ENCODE results near the gene TERT.
"Not testable (repeated sequence)": the region's sequence is repeated elsewhere in the genome, so short reads cannot be mapped to it uniquely, and the experiment has no call there.

TERT gene

DNA sequence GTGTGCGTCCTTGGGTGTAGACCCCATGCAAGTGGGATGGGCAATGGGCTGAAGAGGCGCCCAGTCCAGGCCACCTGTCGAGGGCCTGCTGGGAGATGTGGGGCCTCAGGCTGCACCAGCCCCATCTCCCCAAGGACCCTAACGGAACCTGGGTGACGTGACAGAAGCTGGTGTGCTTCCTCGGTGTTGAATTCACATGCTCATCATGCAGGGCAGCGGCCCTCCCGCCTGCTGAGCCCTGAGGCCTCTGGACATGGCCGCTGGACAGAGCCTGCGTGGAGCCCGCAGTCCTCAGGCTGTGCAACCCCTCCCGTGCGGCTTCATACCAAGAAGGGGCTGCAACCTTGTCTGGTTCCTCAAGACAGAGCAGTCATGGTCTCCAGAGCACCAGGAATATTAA lies 26.8 kb downstream of the TERT start:
- no peak for ATAC-seq (ENCODE audit: insufficient read depth, low read depth)
- no peak overlapping the region for H2AFZ ChIP-seq (ENCODE audit: low read depth, low read length)
- H3K79me2 ChIP-seq (ENCODE audit: insufficient read depth, low read length), result no peaks in the 10 kb centered on the region
- no peak overlapping the region for H3K9ac ChIP-seq (ENCODE audit: low read depth, low read length)
- DNase-seq, result no peak
- H3K27ac ChIP-seq (ENCODE audit: low read length), result no peak overlapping the region; the same call in 1 of the 2 replicates
- H3K27me3 ChIP-seq (ENCODE audit: insufficient read depth, low read length, poor library complexity), result no peaks in the 10 kb centered on the region
- H3K9me3 ChIP-seq (ENCODE audit: insufficient read depth, low read length, severe bottlenecking), result peaks cover 5% of the 10 kb centered on the region
- H3K4me2 ChIP-seq (ENCODE audit: insufficient read depth, low read length), result no peak overlapping the region
- peaks cover 11% of the 10 kb centered on the region for H3K4me1 ChIP-seq (ENCODE audit: insufficient read depth, low read length)
- peaks cover 19% of the 10 kb centered on the region for H3K36me3 ChIP-seq (ENCODE audit: insufficient read depth, low read length)
- TF ChIP-seq, protein P1, sequence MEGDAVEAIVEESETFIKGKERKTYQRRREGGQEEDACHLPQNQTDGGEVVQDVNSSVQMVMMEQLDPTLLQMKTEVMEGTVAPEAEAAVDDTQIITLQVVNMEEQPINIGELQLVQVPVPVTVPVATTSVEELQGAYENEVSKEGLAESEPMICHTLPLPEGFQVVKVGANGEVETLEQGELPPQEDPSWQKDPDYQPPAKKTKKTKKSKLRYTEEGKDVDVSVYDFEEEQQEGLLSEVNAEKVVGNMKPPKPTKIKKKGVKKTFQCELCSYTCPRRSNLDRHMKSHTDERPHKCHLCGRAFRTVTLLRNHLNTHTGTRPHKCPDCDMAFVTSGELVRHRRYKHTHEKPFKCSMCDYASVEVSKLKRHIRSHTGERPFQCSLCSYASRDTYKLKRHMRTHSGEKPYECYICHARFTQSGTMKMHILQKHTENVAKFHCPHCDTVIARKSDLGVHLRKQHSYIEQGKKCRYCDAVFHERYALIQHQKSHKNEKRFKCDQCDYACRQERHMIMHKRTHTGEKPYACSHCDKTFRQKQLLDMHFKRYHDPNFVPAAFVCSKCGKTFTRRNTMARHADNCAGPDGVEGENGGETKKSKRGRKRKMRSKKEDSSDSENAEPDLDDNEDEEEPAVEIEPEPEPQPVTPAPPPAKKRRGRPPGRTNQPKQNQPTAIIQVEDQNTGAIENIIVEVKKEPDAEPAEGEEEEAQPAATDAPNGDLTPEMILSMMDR (IDR thresholded peaks at IDR 0.05; ENCODE audit: borderline replicate concordance, extremely low read depth, low read length, poor library complexity, severe bottlenecking), result no peak
- no peak for TF ChIP-seq EZH2 (IDR thresholded peaks at IDR 0.05; ENCODE audit: borderline replicate concordance, low read depth, low read length, severe bottlenecking)
- no peak overlapping the region for H3K4me3 ChIP-seq (ENCODE audit: low read depth in 1 of 2, low read length in 2 of 2)
- peaks cover 2% of the 10 kb centered on the region; the same call in 1 of the 2 replicates for H4K20me1 ChIP-seq (ENCODE audit: insufficient read depth, low read length)

DNA sequence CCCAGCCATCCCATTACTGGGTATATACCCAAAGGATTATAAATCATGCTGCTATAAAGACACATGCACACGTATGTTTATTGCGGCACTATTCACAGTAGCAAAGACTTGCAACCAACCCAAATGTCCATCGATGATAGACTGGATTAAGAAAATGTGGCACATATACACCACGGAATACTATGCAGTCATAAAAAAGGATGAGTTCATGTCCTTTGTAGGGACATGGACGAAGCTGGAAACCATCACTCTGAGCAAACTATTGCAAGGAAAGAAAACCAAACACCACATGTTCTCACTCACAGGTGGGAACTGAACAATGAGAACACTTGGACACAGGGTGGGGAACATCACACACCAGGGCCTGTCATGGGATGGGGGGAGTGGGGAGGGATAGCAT lies 27.4 kb downstream of the TERT start:
- peaks cover 25% of the 10 kb centered on the region for H3K36me3 ChIP-seq (ENCODE audit: insufficient read depth, low read length)
- H3K79me2 ChIP-seq (ENCODE audit: insufficient read depth, low read length); H3K4me3 ChIP-seq (ENCODE audit: low read depth in 1 of 2, low read length in 2 of 2); H3K27ac ChIP-seq (ENCODE audit: low read length); H3K4me2 ChIP-seq (ENCODE audit: insufficient read depth, low read length); H2AFZ ChIP-seq (ENCODE audit: low read depth, low read length); H4K20me1 ChIP-seq (ENCODE audit: insufficient read depth, low read length); H3K27me3 ChIP-seq (ENCODE audit: insufficient read depth, low read length, poor library complexity); DNase-seq; ATAC-seq (ENCODE audit: insufficient read depth, low read depth); H3K9ac ChIP-seq (ENCODE audit: low read depth, low read length): not testable (repeated sequence)
- peaks cover 11% of the 10 kb centered on the region for H3K9me3 ChIP-seq (ENCODE audit: insufficient read depth, low read length, severe bottlenecking)
- H3K4me1 ChIP-seq (ENCODE audit: insufficient read depth, low read length), result peaks cover 11% of the 10 kb centered on the region

DNA sequence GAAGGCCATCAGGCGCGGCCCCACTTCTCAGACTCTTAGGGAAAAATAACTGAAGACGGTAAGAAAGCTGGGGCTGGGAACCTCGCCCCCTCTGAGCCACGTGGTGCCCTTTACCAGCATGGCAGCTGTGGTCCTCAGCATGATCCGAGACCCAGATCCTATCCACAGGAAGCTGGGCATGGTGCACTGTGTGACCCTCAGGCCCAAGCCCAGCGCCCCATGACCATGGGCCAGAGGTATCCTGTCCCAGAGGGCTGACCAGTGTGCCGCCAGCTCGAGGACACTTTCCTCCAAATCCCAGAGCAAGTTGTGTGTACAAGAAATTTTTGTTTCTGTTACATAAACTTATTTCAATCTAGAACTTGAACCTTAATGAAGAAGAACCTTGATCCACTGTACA lies 28.1 kb downstream of the TERT start:
- Histone ChIP-seq H3K4me1 (ENCODE audit: insufficient read depth, low read length) (peaks cover 11% of the 10 kb centered on the region), H3K4me2 (ENCODE audit: insufficient read depth, low read length) (no peak overlapping the region), H3K9ac (ENCODE audit: low read depth, low read length) (no peak overlapping the region), H3K4me3 (ENCODE audit: low read depth in 1 of 2, low read length in 2 of 2) (no peak overlapping the region), H3K9me3 (ENCODE audit: insufficient read depth, low read length, severe bottlenecking) (peaks cover 17% of the 10 kb centered on the region), H4K20me1 (ENCODE audit: insufficient read depth, low read length) (peaks cover 2% of the 10 kb centered on the region; the same call in 1 of the 2 replicates), H3K27ac (ENCODE audit: low read length) (no peak overlapping the region), H3K27me3 (ENCODE audit: insufficient read depth, low read length, poor library complexity) (no peaks in the 10 kb centered on the region), H2AFZ (ENCODE audit: low read depth, low read length) (no peak overlapping the region), H3K36me3 (ENCODE audit: insufficient read depth, low read length) (peaks cover 27% of the 10 kb centered on the region), H3K79me2 (ENCODE audit: insufficient read depth, low read length) (no peaks in the 10 kb centered on the region)
- ATAC-seq (ENCODE audit: insufficient read depth, low read depth) (no peak), DNase-seq (no peak)
- no peak for TF ChIP-seq EZH2 (IDR thresholded peaks at IDR 0.05; ENCODE audit: borderline replicate concordance, low read depth, low read length, severe bottlenecking)
- TF ChIP-seq, protein P1 (IDR thresholded peaks at IDR 0.05; ENCODE audit: borderline replicate concordance, extremely low read depth, low read length, poor library complexity, severe bottlenecking), result no peak

DNA sequence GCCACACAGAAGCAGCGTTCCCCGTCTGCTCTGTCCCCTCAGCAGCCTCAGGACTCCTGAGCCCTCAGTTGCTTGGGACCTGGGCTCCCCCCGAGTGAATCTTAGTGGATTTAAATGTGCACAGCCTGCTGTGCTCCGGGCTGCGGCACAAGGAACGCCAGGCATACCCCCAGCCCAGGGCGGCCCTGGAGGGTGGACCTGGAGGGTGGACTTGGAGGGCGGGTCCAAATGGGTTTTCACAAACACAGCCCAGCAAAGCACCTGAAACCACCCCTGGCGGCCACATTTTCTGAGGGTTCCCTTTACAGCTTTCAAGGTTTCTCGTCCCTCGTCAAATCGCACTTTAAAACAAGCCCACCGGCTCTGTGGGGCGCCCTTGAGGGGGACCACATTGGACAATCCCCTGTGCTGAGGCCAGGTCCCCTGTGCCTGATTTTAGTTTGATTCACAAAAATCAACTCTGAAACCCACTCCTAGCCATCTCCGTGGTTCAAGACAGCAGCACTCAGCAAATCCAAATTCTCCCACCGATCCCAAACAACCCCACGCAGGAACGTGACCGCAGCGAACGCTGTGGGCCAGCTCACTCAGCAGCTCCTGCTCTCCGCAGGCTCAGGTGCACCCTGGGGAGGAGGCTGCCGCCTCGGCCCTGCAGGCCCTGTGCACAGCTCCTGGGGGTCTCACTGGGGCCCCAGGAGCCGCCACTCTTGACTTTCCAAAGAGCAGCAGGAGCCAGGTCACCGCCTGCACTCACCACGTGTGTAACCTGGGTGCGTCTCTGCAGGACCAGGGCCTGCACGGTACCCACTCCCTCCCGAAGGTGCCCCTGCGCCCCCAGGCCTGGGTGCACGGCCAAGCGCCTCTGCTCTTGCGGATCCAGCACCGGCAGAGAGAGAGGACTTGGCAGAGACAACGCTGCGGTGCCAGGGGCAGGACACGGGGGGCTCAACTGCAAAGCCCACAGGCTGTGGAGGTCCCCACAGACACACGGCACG lies 29.1 kb downstream of the TERT start:
- H3K27ac ChIP-seq (ENCODE audit: low read length), result no peak overlapping the region
- H3K4me1 ChIP-seq (ENCODE audit: insufficient read depth, low read length), result peaks cover 11% of the 10 kb centered on the region
- H3K36me3 ChIP-seq (ENCODE audit: insufficient read depth, low read length), result peaks cover 27% of the 10 kb centered on the region
- no peak for DNase-seq
- H2AFZ ChIP-seq (ENCODE audit: low read depth, low read length), result no peak overlapping the region
- H3K79me2 ChIP-seq (ENCODE audit: insufficient read depth, low read length), result no peaks in the 10 kb centered on the region
- H3K9me3 ChIP-seq (ENCODE audit: insufficient read depth, low read length, severe bottlenecking), result peaks cover 24% of the 10 kb centered on the region
- no peak overlapping the region for H3K9ac ChIP-seq (ENCODE audit: low read depth, low read length)
- TF ChIP-seq EZH2 (IDR thresholded peaks at IDR 0.05; ENCODE audit: borderline replicate concordance, low read depth, low read length, severe bottlenecking), result no peak
- TF ChIP-seq, protein P1 (IDR thresholded peaks at IDR 0.05; ENCODE audit: borderline replicate concordance, extremely low read depth, low read length, poor library complexity, severe bottlenecking), result no peak
- H4K20me1 ChIP-seq (ENCODE audit: insufficient read depth, low read length), result peaks cover 2% of the 10 kb centered on the region; the same call in 1 of the 2 replicates
- H3K4me3 ChIP-seq (ENCODE audit: low read depth in 1 of 2, low read length in 2 of 2), result no peak overlapping the region
- H3K4me2 ChIP-seq (ENCODE audit: insufficient read depth, low read length), result no peak overlapping the region
- no peak for ATAC-seq (ENCODE audit: insufficient read depth, low read depth)
- no peaks in the 10 kb centered on the region for H3K27me3 ChIP-seq (ENCODE audit: insufficient read depth, low read length, poor library complexity)
